COLO829 (cell line): ENCODE results near the gene SMARCA5.
"Not testable (repeated sequence)": the region's sequence is repeated elsewhere in the genome, so short reads cannot be mapped to it uniquely, and the experiment has no call there.

ENCODE experiments used
- DNase-seq: peaks from one replicate; pipeline ENCODE4 v3.0.0; 2012; ENCODE audit warnings: low spot score

Gene SMARCA5

DNA sequence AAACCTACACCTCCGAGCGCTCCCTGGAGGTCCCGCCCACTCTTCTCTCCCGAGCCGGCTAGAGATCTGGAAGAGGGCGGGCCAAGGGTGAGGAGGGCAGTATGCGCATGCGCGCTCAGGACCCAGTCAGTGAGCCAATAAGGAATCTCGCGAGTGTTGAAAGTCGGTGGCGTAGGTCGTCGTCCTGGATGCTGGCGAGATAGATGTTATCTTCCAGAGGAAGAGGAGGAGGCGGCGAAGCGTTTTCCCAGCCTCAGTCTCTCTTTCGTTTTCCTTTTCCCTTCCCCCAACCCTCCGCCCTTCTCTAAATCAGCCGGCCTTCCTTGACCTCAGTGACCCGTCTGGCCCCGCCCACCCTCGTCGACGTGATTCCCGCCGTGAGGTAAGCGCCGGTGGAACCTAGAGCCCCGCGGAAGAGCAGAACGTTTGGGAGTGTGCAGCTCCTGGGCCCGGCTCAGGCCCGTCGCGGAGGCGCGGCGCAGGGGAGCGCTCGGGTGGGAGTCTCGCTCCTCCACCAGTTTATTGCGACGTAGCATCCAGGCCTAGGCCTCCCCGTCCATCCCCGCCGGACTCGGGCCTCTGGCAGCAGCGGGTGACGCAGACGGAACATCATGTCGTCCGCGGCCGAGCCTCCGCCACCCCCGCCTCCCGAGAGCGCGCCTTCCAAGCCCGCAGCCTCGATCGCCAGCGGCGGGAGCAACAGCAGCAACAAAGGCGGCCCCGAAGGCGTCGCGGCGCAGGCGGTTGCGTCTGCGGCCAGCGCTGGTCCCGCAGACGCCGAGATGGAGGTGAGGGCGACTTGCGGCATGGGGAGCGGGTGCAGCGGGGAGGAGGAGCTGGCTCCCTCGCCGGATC is at the start of gene SMARCA5:
Gene SMARCA5, plus strand, starts transcription at position 389 of the 855 bp plus-strand sequence. Its CDS starts 223 bp downstream, at position 612.
- DNase-seq = peak; percentile 99

GRCh38 chr4:143473334-143474126 is 40.0 kb upstream of the SMARCA5 start:
- DNase-seq = no peak

DNA sequence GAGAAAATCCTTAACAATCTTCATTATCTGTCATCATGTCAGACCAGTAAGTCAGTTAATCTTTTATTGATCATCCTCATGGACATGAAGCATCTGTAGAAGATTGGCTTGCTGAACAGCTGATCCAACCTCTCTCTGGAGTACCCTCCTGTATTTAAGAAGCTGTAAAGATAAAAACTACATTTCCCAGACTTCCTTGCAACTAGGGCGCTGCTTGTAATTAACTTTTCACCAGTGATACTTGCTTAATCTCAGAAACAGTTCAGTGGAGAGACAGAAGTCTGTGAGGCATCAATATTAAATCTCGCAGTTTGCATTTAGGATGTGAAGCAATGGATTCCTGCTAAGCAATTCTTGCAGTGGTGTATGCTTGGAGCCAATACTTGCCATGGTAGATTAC is 36.0 kb upstream of the SMARCA5 start:
- DNase-seq = no peak

DNA sequence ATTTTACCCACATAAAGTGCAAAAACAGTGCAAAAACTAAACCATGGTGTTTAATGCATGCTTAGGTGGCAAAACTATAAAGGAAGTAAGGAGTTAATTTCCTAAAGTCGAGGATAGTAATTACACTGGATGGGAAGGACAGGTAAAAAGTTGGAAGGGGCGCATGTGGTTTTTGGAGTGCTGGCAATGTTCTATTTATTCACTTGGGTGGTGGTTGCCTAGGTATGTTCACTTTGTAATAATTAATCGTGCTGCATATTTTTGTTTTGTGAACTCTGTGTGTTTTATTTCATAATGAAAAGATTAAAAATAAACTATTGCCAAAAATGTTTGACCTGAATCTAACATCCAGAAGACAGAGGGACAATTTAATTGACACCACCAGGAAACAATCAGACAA is 32.1 kb upstream of the SMARCA5 start:
- no peak for DNase-seq

- DNase-seq = peak; percentile 78
Observed at GRCh38 chr4:143482840-143483239, 30.7 kb upstream of the SMARCA5 start.

GRCh38 chr4:143486314-143486713 is 27.2 kb upstream of the SMARCA5 start:
- DNase-seq = no peak

- no peak for DNase-seq
Observed at GRCh38 chr4:143488687-143489086, 24.8 kb upstream of the SMARCA5 start.

GRCh38 chr4:143489106-143489505 is 24.4 kb upstream of the SMARCA5 start:
- no peak for DNase-seq

DNA sequence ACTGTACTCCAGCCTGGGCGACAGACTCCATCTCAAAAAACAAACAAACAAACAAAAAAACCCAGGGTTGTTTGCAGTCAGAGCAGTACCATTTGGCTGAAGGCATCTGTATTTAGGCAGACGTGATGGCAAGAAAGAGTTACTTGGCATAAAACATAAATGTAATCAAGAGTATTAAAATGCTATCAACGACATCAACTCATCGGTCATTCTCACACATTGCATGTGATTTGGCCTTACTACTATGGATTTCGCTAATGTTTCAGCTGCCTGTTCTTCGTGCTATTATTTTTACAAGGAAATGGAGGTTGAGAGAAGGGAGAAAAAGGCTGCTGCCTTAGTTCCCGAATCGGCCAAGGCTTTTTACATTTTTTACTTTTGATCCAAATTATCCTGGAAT is 15.5 kb upstream of the SMARCA5 start:
- no peak for DNase-seq

- no peak for DNase-seq
Observed at GRCh38 chr4:143502231-143502630, 11.3 kb upstream of the SMARCA5 start.

DNA sequence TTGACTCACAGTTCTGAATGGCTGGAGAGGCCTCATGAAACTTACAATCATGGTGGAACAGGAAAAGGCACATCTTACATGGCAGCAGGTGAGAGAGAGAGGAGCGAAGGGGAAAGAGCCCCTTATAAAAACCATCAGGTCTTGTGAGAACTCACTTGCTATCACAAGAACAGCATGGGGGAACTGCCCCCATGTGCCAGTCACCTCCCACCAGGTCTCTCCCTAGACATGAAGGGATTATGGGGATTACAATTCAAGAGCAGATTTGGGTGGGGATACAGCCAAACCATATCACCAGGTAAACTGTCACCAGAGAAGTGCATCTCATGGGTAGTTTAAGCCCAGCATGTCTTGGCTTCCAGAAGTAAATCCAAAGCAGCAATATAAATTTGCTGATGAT is 7.5 kb upstream of the SMARCA5 start:
- no peak for DNase-seq

DNA sequence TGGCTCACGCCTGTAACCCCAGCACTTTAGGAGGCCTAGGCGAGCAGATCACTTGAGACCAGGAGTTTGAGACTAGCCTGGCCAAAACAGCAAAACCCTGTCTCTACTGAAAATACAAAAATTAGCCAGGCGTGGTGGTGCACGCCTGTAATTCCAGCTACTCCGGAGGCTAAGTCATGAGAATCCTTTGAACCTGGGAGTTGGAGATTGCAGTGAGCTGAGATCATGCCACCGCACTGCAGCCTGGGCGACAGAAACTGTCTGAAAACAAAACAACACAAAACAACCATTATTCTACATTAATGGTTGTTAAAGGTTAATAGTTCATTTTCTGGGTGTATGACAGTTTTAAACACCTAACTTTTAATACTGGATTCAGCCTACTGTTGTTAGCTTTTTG is 1.6 kb upstream of the SMARCA5 start:
- DNase-seq = no peak

- DNase-seq = no peak
Observed at GRCh38 chr4:143512978-143513313, 556 bp upstream of the SMARCA5 start.

DNA sequence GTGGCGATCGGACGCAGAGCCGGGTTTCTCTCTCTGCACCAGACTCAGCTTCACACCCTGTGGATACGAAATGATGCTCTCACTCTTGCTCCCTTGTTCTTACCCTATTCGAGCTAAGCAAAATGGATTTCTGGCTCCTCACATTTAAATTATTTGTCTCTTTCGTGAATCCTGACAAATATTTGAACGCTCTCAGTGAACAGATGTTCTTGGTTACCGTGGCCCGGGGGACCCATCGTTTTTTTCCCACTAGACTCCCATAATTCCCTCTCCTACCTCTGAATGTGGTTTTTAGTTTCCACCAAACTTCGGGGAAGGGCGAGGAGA is 630 bp downstream of the SMARCA5 start:
- peak; percentile 14 for DNase-seq

- peak; percentile 23 for DNase-seq
Observed at GRCh38 chr4:143514497-143514896, 995 bp downstream of the SMARCA5 start.

- no peak for DNase-seq
Observed at GRCh38 chr4:143514901-143515300, 1.4 kb downstream of the SMARCA5 start.

DNA sequence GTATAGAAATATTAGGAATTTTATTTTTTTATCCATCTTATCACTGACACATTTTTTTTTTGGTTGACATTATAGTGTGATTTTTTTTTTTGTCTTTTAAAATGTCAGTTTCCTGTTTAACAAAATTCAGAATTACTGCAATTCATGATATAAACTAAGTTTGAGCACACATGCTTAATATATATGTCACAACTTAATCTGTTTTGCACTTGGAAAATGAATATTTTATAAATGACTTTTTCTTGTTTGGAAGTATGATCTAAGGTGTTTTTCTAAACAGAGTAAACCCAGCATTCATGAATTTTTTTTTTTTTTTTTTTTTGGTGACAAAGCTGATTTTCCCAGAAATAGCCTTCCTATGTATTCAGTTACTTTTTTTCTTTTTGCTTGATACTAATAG is 2.4 kb downstream of the SMARCA5 start:
- no peak for DNase-seq

- DNase-seq = no peak
Observed at GRCh38 chr4:143517764-143518163, 4.3 kb downstream of the SMARCA5 start.

DNA sequence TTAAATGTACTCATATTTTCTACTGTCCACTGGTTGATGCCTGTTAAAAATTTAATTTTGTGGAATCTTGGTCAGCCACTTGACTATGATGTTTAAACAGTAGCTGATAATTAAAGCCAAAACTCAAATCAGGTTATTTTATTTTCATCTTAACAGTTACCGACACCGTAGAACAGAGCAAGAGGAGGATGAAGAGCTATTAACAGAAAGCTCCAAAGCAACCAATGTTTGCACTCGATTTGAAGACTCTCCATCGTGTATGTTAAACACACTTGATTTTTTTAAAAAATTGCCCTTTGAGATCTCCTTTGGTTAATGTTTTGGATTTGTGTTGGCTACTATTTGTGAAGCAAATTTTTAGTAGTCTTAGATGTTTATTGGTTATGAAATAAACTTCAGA is 10.7 kb downstream of the SMARCA5 start:
- DNase-seq = no peak

- DNase-seq = not testable (repeated sequence)
Observed at GRCh38 chr4:143528046-143528445, 14.5 kb downstream of the SMARCA5 start.

GRCh38 chr4:143531380-143531779 is 17.9 kb downstream of the SMARCA5 start:
- DNase-seq = no peak

GRCh38 chr4:143531788-143532491 is 18.4 kb downstream of the SMARCA5 start:
- DNase-seq = no peak
